ENCODE measurements around the gene LAMA2.

DNA sequence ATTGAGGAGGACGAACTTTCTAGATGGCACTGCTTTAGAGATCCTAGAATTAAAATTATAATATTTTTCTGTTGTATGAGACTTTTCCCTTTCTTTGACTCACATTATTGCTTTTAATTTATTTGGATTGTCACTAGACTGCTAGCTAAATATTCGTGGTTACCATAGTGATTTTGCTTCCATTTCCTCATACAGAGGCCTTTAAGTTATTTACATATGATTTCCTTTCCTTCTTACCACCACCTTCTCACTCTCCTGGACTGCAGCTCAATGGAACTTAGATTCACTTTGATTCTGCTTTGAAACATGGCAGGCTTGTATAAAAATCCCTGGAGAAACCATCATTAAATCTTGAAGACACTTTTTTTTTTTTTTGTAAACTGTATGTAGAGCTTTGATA, 222.9 kb downstream of the LAMA2 start:
- TF ChIP-seq, protein P1, sequence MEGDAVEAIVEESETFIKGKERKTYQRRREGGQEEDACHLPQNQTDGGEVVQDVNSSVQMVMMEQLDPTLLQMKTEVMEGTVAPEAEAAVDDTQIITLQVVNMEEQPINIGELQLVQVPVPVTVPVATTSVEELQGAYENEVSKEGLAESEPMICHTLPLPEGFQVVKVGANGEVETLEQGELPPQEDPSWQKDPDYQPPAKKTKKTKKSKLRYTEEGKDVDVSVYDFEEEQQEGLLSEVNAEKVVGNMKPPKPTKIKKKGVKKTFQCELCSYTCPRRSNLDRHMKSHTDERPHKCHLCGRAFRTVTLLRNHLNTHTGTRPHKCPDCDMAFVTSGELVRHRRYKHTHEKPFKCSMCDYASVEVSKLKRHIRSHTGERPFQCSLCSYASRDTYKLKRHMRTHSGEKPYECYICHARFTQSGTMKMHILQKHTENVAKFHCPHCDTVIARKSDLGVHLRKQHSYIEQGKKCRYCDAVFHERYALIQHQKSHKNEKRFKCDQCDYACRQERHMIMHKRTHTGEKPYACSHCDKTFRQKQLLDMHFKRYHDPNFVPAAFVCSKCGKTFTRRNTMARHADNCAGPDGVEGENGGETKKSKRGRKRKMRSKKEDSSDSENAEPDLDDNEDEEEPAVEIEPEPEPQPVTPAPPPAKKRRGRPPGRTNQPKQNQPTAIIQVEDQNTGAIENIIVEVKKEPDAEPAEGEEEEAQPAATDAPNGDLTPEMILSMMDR (IDR thresholded peaks at IDR 0.05), result no peak
- no peak for TF ChIP-seq POLR2A (IDR thresholded peaks at IDR 0.05)
